ENCODE data around the gene SLC2A8. TPM values are rescaled to one million over a fixed set of nuclear protein-coding genes. Genes with fewer than 3 reads are reported as not detected.

SLC2A8 gene
- total RNA-seq, 1 donor from 2014 or later = 48.0 TPM

DNA sequence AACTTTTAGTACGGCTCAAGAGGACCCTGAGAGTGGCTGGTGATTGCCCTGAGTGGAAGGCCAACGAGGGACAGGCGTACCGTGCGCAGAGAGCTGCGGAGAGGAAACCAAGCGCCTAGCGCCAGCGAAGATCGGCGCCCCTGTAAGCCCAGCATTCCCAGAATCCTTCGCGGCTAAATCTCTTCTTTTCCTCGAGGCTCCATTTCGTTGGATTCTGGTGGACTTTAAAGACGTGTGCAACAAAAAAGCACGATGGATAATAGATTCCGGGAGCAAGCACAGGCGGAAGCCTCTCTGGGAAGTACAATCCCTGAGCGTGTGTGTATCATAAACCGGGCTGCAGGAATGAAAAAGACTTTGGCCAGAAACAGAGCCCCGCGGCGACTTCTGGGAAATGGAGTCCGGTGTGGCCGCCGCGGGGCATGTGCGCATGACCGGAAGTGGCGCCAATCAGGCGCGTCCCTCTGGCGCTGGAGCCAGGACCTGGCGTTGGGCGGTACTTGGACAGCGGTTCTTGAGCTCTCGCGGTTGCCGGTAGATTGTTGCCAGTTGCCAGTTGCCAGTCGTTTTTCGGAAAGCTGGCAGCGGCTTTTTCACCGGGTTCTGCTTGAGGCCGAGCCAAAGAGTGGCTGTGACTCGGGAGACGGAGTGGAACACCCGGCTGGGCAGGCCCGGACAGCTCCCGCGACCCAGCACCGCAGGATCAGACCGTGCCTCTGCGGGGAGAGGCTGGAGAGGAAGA is 27.1 kb downstream of the SLC2A8 start, which contains the start of gene ZNF79:
Gene ZNF79, plus strand, starts transcription at position 449 of the 742 bp plus-strand sequence. CDS start 406 bp downstream, outside the sequence.
- DNase-seq (ENCODE audit: low spot score, unreplicated experiment) = peak; percentile 79
- no peaks in the 10 kb centered on the region for H3K27me3 Mint-ChIP-seq
- peaks cover 35% of the 10 kb centered on the region for H3K4me1 Mint-ChIP-seq (ENCODE audit: low read depth)
- no peaks in the 10 kb centered on the region for H3K9me3 Mint-ChIP-seq (ENCODE audit: low read depth)
- TF ChIP-seq, protein P1, sequence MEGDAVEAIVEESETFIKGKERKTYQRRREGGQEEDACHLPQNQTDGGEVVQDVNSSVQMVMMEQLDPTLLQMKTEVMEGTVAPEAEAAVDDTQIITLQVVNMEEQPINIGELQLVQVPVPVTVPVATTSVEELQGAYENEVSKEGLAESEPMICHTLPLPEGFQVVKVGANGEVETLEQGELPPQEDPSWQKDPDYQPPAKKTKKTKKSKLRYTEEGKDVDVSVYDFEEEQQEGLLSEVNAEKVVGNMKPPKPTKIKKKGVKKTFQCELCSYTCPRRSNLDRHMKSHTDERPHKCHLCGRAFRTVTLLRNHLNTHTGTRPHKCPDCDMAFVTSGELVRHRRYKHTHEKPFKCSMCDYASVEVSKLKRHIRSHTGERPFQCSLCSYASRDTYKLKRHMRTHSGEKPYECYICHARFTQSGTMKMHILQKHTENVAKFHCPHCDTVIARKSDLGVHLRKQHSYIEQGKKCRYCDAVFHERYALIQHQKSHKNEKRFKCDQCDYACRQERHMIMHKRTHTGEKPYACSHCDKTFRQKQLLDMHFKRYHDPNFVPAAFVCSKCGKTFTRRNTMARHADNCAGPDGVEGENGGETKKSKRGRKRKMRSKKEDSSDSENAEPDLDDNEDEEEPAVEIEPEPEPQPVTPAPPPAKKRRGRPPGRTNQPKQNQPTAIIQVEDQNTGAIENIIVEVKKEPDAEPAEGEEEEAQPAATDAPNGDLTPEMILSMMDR (IDR thresholded peaks at IDR 0.05; ENCODE audit: unreplicated experiment) = no peak
- H3K36me3 Mint-ChIP-seq (ENCODE audit: insufficient read depth) = peaks cover 4% of the 10 kb centered on the region
- H3K4me3 Mint-ChIP-seq (ENCODE audit: low read depth) = peak within 1 kb of the TSS; percentile 97
- H3K27ac Mint-ChIP-seq = peak within 1 kb of the TSS; percentile 99

DNA sequence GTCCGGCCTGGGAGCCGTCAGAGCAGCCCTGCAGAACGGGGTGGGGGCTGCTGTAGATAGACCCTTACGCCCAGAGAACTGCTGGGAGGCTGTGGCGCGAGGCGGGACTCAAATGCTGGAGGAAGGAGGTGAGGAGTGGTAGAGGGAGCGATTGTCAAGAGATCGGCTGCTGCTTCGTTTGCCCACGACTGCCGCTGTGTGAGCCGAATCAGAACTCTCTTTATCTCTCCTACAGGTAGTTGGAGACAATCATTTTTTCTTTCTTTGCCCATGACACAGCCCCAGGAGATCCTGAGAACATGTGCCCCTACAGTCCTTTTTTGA is 27.7 kb downstream of the SLC2A8 start:
- H3K36me3 Mint-ChIP-seq (ENCODE audit: insufficient read depth) = peaks cover 4% of the 10 kb centered on the region
- H3K27me3 Mint-ChIP-seq = no peaks in the 10 kb centered on the region
- TF ChIP-seq, protein P1 (IDR thresholded peaks at IDR 0.05; ENCODE audit: unreplicated experiment) = no peak
- H3K27ac Mint-ChIP-seq = peak overlapping the region; percentile 99
- H3K9me3 Mint-ChIP-seq (ENCODE audit: low read depth) = no peaks in the 10 kb centered on the region
- no peak for DNase-seq (ENCODE audit: low spot score, unreplicated experiment)
- H3K4me1 Mint-ChIP-seq (ENCODE audit: low read depth) = peaks cover 34% of the 10 kb centered on the region
- peak overlapping the region; percentile 97 for H3K4me3 Mint-ChIP-seq (ENCODE audit: low read depth)

DNA sequence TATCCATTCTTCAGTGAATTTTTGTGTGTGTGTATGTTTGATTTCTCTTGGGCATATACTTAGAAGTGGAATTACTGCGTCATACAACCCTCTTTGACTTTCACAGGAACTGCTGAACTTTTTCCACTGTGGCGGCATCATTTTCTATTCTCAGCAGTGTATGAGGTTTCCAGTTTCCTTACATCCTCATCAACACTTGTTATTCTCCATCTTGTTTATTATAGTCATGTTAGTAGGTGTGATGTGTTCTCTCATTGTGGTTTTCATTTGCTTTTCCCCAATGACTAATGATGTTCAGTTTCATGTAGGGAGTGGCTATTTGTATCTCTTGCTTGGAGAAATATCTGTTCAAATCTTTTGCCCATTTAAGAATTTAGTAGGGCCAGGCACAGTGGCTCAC is 29.8 kb downstream of the SLC2A8 start:
- no peaks in the 10 kb centered on the region for H3K9me3 Mint-ChIP-seq (ENCODE audit: low read depth)
- no peak for DNase-seq (ENCODE audit: low spot score, unreplicated experiment)
- H3K27ac Mint-ChIP-seq = peak overlapping the region; percentile 13
- H3K4me1 Mint-ChIP-seq (ENCODE audit: low read depth) = peaks cover 31% of the 10 kb centered on the region
- H3K36me3 Mint-ChIP-seq (ENCODE audit: insufficient read depth) = peaks cover 16% of the 10 kb centered on the region
- peak overlapping the region; percentile 52 for H3K4me3 Mint-ChIP-seq (ENCODE audit: low read depth)
- H3K27me3 Mint-ChIP-seq = no peaks in the 10 kb centered on the region
- TF ChIP-seq, protein P1 (IDR thresholded peaks at IDR 0.05; ENCODE audit: unreplicated experiment) = no peak

DNA sequence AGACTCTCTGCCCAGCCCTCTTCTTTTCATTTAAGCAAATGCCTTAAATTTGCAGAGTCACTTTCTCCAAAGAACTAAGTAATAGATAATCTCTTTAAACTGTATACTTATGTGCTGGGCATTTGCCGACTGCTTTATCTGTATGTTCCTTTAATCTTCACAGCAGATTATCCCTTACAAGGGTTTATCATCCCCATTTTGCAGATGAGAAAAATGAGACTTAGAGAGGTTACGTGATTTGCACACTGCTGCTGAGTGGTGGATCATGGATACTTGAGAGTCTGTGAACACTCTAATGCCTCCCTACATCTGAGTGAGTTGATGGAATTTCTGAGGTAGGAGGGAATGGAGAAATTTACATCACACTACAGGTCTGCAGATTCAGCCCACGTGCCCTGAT is 31.4 kb downstream of the SLC2A8 start:
- H3K27me3 Mint-ChIP-seq = no peaks in the 10 kb centered on the region
- no peak for DNase-seq (ENCODE audit: low spot score, unreplicated experiment)
- peaks cover 18% of the 10 kb centered on the region for H3K4me1 Mint-ChIP-seq (ENCODE audit: low read depth)
- H3K27ac Mint-ChIP-seq = no peak overlapping the region
- H3K9me3 Mint-ChIP-seq (ENCODE audit: low read depth) = no peaks in the 10 kb centered on the region
- peaks cover 18% of the 10 kb centered on the region for H3K36me3 Mint-ChIP-seq (ENCODE audit: insufficient read depth)
- no peak overlapping the region for H3K4me3 Mint-ChIP-seq (ENCODE audit: low read depth)
- TF ChIP-seq, protein P1 (IDR thresholded peaks at IDR 0.05; ENCODE audit: unreplicated experiment) = no peak

DNA sequence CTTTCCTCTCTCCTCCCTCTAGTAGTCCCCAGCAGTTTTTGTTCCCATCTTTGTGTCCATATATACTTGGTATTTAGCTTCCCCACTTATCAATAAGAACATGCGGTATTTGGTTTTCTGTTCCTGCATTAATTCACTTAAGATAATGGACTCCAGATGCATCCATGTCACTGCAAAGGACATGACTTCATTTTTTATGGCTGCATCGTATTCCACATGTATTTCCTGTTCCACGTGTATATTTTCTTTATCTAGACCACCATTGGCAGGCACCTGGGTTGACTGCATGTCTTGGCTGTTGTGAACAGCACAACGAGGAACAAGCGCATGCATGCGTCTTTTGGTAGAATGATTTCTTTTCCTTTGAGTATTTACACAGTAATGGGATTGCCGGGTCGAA is 33.4 kb downstream of the SLC2A8 start:
- TF ChIP-seq, protein P1 (IDR thresholded peaks at IDR 0.05; ENCODE audit: unreplicated experiment) = no peak
- no peaks in the 10 kb centered on the region for H3K27me3 Mint-ChIP-seq
- no peak for DNase-seq (ENCODE audit: low spot score, unreplicated experiment)
- H3K27ac Mint-ChIP-seq = no peak overlapping the region
- H3K36me3 Mint-ChIP-seq (ENCODE audit: insufficient read depth) = peaks cover 30% of the 10 kb centered on the region
- H3K4me1 Mint-ChIP-seq (ENCODE audit: low read depth) = peaks cover 6% of the 10 kb centered on the region
- H3K4me3 Mint-ChIP-seq (ENCODE audit: low read depth) = no peak overlapping the region
- no peaks in the 10 kb centered on the region for H3K9me3 Mint-ChIP-seq (ENCODE audit: low read depth)
